Liver (tissue), 3 donors: ENCODE data around the gene RASGRF2.

Experiments
- FOXA1 ChIP-seq: IDR thresholded peaks from 2 replicates; pipeline ENCODE4 v1.6.1; 2016; ENCODE audit warnings: antibody characterized with exemption
- JUND ChIP-seq, 2 donors: IDR thresholded peaks; 2 replicates each; pipeline ENCODE4 v1.6.1; 2016; ENCODE audit warnings: antibody characterized with exemption in 2 of 2
- SP1 ChIP-seq: IDR thresholded peaks from 2 replicates; pipeline ENCODE4 v1.6.1; 2018; ENCODE audit warnings: antibody characterized with exemption, mild to moderate bottlenecking
- YY1 ChIP-seq: IDR thresholded peaks from 2 replicates; pipeline ENCODE4 v1.6.1; 2016; ENCODE audit warnings: antibody characterized with exemption, mild to moderate bottlenecking
- TF ChIP-seq, protein P1 (sequence below): fragments of 150-350 bp; IDR thresholded peaks from 2 replicates; pipeline ENCODE4 v1.5.1; 2017; ENCODE audit warnings: improper control_type of control experiment, low read depth, low read length; ENCODE audit not compliant: missing input control
- TF ChIP-seq, protein P2 (sequence below): IDR thresholded peaks from 2 replicates; pipeline ENCODE4 v1.6.1; 2016; ENCODE audit warnings: antibody characterized with exemption, mild to moderate bottlenecking
- donor health status: healthy.
- donor health status: healthy.

DNA sequence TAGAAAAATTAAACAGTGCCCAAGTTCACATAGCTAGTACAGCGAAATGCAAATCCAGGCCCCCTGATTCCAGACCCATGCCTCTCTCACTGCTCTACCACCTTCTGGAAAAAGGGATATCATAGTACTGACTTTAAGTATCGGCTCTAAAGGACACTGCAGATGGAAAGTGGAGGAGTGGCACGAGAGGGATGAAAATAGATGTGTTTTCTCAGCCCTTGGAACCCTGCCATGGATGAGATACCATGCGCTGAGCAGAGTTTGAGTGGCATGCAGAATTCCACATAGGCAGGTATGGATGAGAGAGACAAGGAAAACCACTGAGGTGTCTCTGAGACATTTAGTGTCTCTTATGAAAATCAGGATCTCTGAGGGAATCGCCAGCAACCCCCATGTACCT, 291.8 kb downstream of the RASGRF2 start:
- no peak for TF ChIP-seq JUND (IDR thresholded peaks at IDR 0.05)
- TF ChIP-seq, protein P1, sequence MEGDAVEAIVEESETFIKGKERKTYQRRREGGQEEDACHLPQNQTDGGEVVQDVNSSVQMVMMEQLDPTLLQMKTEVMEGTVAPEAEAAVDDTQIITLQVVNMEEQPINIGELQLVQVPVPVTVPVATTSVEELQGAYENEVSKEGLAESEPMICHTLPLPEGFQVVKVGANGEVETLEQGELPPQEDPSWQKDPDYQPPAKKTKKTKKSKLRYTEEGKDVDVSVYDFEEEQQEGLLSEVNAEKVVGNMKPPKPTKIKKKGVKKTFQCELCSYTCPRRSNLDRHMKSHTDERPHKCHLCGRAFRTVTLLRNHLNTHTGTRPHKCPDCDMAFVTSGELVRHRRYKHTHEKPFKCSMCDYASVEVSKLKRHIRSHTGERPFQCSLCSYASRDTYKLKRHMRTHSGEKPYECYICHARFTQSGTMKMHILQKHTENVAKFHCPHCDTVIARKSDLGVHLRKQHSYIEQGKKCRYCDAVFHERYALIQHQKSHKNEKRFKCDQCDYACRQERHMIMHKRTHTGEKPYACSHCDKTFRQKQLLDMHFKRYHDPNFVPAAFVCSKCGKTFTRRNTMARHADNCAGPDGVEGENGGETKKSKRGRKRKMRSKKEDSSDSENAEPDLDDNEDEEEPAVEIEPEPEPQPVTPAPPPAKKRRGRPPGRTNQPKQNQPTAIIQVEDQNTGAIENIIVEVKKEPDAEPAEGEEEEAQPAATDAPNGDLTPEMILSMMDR: no peak
- no peak for TF ChIP-seq YY1
- TF ChIP-seq, protein P2, sequence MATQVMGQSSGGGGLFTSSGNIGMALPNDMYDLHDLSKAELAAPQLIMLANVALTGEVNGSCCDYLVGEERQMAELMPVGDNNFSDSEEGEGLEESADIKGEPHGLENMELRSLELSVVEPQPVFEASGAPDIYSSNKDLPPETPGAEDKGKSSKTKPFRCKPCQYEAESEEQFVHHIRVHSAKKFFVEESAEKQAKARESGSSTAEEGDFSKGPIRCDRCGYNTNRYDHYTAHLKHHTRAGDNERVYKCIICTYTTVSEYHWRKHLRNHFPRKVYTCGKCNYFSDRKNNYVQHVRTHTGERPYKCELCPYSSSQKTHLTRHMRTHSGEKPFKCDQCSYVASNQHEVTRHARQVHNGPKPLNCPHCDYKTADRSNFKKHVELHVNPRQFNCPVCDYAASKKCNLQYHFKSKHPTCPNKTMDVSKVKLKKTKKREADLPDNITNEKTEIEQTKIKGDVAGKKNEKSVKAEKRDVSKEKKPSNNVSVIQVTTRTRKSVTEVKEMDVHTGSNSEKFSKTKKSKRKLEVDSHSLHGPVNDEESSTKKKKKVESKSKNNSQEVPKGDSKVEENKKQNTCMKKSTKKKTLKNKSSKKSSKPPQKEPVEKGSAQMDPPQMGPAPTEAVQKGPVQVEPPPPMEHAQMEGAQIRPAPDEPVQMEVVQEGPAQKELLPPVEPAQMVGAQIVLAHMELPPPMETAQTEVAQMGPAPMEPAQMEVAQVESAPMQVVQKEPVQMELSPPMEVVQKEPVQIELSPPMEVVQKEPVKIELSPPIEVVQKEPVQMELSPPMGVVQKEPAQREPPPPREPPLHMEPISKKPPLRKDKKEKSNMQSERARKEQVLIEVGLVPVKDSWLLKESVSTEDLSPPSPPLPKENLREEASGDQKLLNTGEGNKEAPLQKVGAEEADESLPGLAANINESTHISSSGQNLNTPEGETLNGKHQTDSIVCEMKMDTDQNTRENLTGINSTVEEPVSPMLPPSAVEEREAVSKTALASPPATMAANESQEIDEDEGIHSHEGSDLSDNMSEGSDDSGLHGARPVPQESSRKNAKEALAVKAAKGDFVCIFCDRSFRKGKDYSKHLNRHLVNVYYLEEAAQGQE: no peak
- no peak for TF ChIP-seq FOXA1
- TF ChIP-seq SP1: no peak
